Nephron progenitor cell (in vitro differentiated cells): ENCODE data around the gene SYT2.
A peak's percentile ranks its signal among the peaks of the same experiment; 100 is the strongest.
"Not testable (repeated sequence)": the region's sequence is repeated elsewhere in the genome, so short reads cannot be mapped to it uniquely, and the experiment has no call there.

Experiments
- DNase-seq: peaks from one replicate; pipeline ENCODE4 v3.0.0; 2021
- H3K27ac Mint-ChIP-seq: 2 replicates; pipeline ENCODE4 v1.8.0; 2021; ENCODE audit warnings: mild to moderate bottlenecking, moderate library complexity, mixed read lengths
- H3K27me3 Mint-ChIP-seq: 2 replicates; pipeline ENCODE4 v1.8.0; 2021; ENCODE audit warnings: mild to moderate bottlenecking, low read depth, mixed read lengths; ENCODE audit not compliant: poor library complexity
- H3K36me3 Mint-ChIP-seq: 2 replicates; pipeline ENCODE4 v1.8.0; 2021; ENCODE audit warnings: low read depth, mixed read lengths
- H3K4me1 Mint-ChIP-seq: 2 replicates; pipeline ENCODE4 v1.8.0; 2021; ENCODE audit warnings: mixed read lengths
- H3K4me3 Mint-ChIP-seq: 2 replicates; pipeline ENCODE4 v1.8.0; 2021; ENCODE audit warnings: mild to moderate bottlenecking, moderate library complexity, mixed read lengths
- H3K9me3 Mint-ChIP-seq: 2 replicates; pipeline ENCODE4 v1.8.0; 2021; ENCODE audit warnings: mild to moderate bottlenecking, moderate library complexity, mixed read lengths
- TF ChIP-seq, protein P1 (sequence below): fragments of 200-600 bp; sonication (generic); IDR thresholded peaks from 2 replicates; pipeline ENCODE4 v1.5.0; 2021; ENCODE audit warnings: antibody characterized with exemption

The SYT2 gene

GRCh38 chr1:202723708-202724107 is 13.5 kb upstream of the SYT2 start:
- no peaks in the 10 kb centered on the region for H3K27me3 Mint-ChIP-seq
- H3K9me3 Mint-ChIP-seq: no peaks in the 10 kb centered on the region
- no peaks in the 10 kb centered on the region for H3K4me1 Mint-ChIP-seq
- TF ChIP-seq, protein P1, sequence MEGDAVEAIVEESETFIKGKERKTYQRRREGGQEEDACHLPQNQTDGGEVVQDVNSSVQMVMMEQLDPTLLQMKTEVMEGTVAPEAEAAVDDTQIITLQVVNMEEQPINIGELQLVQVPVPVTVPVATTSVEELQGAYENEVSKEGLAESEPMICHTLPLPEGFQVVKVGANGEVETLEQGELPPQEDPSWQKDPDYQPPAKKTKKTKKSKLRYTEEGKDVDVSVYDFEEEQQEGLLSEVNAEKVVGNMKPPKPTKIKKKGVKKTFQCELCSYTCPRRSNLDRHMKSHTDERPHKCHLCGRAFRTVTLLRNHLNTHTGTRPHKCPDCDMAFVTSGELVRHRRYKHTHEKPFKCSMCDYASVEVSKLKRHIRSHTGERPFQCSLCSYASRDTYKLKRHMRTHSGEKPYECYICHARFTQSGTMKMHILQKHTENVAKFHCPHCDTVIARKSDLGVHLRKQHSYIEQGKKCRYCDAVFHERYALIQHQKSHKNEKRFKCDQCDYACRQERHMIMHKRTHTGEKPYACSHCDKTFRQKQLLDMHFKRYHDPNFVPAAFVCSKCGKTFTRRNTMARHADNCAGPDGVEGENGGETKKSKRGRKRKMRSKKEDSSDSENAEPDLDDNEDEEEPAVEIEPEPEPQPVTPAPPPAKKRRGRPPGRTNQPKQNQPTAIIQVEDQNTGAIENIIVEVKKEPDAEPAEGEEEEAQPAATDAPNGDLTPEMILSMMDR: no peak
- no peak overlapping the region for H3K27ac Mint-ChIP-seq
- no peak for DNase-seq
- peaks cover 37% of the 10 kb centered on the region for H3K36me3 Mint-ChIP-seq
- no peak overlapping the region for H3K4me3 Mint-ChIP-seq

DNA sequence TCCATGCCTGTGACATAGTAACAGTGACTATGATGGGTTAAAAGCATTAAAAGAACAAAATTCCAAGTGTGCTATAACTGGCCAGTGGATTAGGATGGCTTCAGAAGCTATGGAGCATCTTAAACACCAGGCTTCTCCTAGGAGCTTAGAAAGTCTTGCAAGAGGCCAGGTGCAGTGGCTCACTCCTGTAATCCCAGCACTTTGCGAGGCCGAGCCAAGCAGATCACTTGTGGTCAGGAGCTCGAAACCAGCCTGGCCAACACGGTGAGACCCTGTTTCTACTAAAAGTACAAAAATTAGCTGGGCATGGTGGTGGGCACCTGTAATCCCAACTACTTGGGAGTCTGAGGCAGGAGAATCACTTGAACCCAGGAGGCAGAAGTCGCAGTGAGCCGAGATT is 12.8 kb upstream of the SYT2 start:
- H3K4me3 Mint-ChIP-seq, H3K4me1 Mint-ChIP-seq, DNase-seq, H3K9me3 Mint-ChIP-seq, H3K27ac Mint-ChIP-seq, H3K27me3 Mint-ChIP-seq: not testable (repeated sequence)
- H3K36me3 Mint-ChIP-seq: peaks cover 30% of the 10 kb centered on the region

DNA sequence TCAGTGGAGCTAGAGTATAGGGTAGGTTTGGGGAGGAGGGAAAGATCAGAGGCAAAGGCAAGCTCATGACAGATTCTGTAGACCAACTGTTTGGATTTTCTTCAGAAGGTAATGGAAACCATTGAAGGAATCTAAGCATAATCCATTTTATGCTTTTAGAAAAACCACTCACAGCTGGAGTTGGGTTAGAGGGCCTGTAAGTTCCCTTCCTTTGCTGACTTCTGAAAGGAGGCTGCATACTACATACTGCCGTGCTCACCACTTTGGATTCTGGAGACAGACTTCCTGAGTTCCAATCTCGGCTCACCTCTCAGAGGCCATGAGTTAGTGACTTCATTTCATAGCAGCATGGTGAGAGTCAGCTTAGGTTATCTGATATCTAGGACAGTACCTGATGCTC is 6.4 kb upstream of the SYT2 start:
- no peak overlapping the region for H3K4me3 Mint-ChIP-seq
- TF ChIP-seq, protein P1: no peak
- H3K27me3 Mint-ChIP-seq: peaks cover 22% of the 10 kb centered on the region
- no peak for DNase-seq
- peaks cover 18% of the 10 kb centered on the region for H3K4me1 Mint-ChIP-seq
- no peaks in the 10 kb centered on the region for H3K9me3 Mint-ChIP-seq
- H3K36me3 Mint-ChIP-seq: no peaks in the 10 kb centered on the region
- no peak overlapping the region for H3K27ac Mint-ChIP-seq

DNA sequence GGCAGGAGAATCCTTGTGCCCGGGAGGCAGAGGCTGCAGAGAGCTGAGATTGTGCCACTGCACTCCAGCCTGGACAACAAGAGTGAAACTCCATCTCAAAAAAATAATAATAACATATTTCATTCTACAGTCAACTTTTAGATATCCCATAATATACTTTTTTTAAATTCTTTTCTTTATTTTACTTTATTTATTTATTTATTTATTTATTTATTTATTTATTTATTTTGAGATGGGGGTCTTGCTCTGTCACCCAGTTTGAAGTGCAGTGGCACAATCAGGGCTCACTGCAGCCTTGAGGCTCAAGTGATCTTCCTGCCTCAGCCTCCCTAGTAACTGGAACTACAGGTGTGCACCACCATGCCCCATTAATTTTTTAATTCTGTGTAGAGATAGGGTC is 3.9 kb upstream of the SYT2 start:
- Mint-ChIP-seq H3K27me3 (peaks cover 47% of the 10 kb centered on the region), H3K4me1 (peaks cover 27% of the 10 kb centered on the region)
- not testable (repeated sequence) for H3K4me3 Mint-ChIP-seq, H3K36me3 Mint-ChIP-seq, DNase-seq, H3K27ac Mint-ChIP-seq, H3K9me3 Mint-ChIP-seq

DNA sequence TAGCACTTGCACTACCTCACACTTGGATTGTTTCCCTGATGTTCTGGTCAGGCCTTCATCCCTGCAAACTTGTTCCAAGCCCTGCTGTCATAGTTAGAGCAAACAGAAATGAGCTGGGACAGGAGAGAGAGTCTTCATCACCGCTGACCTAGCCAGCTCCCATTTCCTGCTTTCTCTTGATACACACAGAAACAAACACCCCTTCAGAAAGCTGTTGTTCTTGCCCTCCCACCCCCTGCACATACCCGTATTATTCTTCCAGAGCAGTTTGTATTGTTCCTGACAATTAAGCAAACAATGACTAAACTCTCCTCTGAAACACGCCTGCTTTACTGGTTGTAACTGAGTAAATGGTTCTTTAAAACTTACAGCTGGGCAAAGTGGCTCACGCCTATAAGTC is 2.9 kb upstream of the SYT2 start:
- peaks cover 27% of the 10 kb centered on the region for H3K4me1 Mint-ChIP-seq
- no peak for DNase-seq
- H3K9me3 Mint-ChIP-seq: no peaks in the 10 kb centered on the region
- H3K27me3 Mint-ChIP-seq: peaks cover 58% of the 10 kb centered on the region
- no peaks in the 10 kb centered on the region for H3K36me3 Mint-ChIP-seq
- TF ChIP-seq, protein P1: no peak
- peak overlapping the region; percentile 12 for H3K27ac Mint-ChIP-seq
- peak overlapping the region; percentile 18 for H3K4me3 Mint-ChIP-seq

DNA sequence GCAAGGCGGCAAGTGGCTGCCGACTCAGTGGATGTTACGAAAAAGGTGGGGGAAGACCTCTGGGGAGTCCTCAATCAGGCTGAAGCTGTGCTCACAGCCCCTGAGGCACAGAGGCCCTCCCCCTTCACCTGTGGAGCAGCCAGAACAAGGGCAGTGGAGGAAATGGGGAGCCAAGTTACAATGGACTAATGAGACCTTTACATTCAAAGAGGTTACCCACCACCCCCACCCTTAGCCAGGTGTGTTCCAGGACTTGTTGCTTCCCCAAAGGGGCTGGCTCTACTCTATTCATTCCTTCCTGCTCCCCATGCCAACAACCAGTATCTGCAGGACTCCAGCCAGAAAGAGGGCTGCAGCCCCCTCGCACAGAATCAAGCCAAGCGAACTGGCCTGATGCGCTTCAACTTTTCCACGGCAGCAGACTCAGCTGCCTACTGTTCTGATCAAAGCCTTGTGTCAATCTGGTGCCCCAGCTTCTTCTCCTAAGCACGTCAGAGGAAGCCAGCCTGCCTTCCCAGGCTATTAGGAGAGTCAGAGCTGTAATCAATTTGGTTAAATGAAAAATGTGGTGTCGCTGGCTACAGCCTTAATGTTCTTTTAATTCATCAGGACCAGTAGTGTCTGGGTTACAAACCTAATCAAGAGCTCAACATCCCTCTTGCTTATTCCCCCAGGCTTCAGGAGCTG is 1.8 kb upstream of the SYT2 start:
- Mint-ChIP-seq H3K4me1 (peaks cover 27% of the 10 kb centered on the region), H3K27me3 (peaks cover 68% of the 10 kb centered on the region), H3K9me3 (no peaks in the 10 kb centered on the region), H3K27ac (no peak overlapping the region), H3K36me3 (no peaks in the 10 kb centered on the region), H3K4me3 (no peak overlapping the region)
- TF ChIP-seq, protein P1: no peak
- no peak for DNase-seq
